ENCODE results near the gene PACS2.

GRCh38 chr14:105350450-105351244 is 36.1 kb downstream of the PACS2 start:
- TF ChIP-seq SMC3 (IDR thresholded peaks at IDR 0.05; ENCODE audit: low read depth, low read length) (no peak), NFE2L2 (IDR thresholded peaks at IDR 0.05; ENCODE audit: low read depth, low read length) (no peak), BHLHE40 (IDR thresholded peaks at IDR 0.05; ENCODE audit: low read depth, low read length) (no peak)

Measured in IMR-90 (cell line).